ENCODE results near the gene SLIT1. TPM values are rescaled to one million over a fixed set of nuclear protein-coding genes. Genes with fewer than 3 reads are reported as not detected.

Gene SLIT1
- total and polyA plus RNA-seq, 5 donors from 2014 or later: 0.32 TPM; not detected in 4

DNA sequence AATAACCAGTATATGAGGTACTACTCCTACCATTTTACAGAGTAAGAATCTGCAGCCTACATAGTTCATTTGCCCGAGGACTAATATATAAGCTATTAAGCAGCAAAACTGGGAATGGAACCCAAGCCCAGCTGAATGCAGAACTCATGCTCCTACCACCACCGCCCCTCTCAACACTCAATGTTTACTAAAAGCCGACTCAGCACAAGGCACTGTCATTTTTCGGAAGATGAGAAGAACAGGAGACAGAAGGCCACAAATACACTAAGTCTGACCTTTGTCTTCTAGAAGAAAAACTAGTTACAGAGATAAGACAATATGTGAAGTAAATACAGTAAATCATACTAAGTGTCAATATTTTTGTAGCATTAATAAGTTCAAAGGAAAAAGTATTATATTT lies 40.6 kb upstream of the SLIT1 start:
- ATAC-seq (ENCODE audit: low read depth in 2 of 2) (no peak), DNase-seq (no peak)
- Histone ChIP-seq H3K4me3 (ENCODE audit: low read depth, low read length) (no peak overlapping the region), H3K27ac (ENCODE audit: insufficient read depth, low read length, poor library complexity, severe bottlenecking) (no peak overlapping the region), H3K36me3 (ENCODE audit: control insufficient read depth, insufficient read depth, low read length) (peaks cover 56% of the 10 kb centered on the region), H3K4me1 (ENCODE audit: control insufficient read depth, insufficient read depth, low read length, poor library complexity, severe bottlenecking) (no peaks in the 10 kb centered on the region), H3K9me3 (ENCODE audit: control insufficient read depth in 2 of 2, low read length in 2 of 2) (no peaks in the 10 kb centered on the region), H3K27me3 (ENCODE audit: control insufficient read depth, insufficient read depth, low read length) (no peaks in the 10 kb centered on the region)
- Mint-ChIP-seq H3K4me1 (peaks cover 0 to 13% (median 3%) of the 10 kb centered on the region in 4 donors), H3K36me3 (peaks cover 52% of the 10 kb centered on the region), H3K27me3 (no peaks in the 10 kb centered on the region), H3K4me3 (no peak overlapping the region), H3K9me3 (no peaks in the 10 kb centered on the region), H3K27ac (peak overlapping the region in 1 of 3 donors; percentile 58)

DNA sequence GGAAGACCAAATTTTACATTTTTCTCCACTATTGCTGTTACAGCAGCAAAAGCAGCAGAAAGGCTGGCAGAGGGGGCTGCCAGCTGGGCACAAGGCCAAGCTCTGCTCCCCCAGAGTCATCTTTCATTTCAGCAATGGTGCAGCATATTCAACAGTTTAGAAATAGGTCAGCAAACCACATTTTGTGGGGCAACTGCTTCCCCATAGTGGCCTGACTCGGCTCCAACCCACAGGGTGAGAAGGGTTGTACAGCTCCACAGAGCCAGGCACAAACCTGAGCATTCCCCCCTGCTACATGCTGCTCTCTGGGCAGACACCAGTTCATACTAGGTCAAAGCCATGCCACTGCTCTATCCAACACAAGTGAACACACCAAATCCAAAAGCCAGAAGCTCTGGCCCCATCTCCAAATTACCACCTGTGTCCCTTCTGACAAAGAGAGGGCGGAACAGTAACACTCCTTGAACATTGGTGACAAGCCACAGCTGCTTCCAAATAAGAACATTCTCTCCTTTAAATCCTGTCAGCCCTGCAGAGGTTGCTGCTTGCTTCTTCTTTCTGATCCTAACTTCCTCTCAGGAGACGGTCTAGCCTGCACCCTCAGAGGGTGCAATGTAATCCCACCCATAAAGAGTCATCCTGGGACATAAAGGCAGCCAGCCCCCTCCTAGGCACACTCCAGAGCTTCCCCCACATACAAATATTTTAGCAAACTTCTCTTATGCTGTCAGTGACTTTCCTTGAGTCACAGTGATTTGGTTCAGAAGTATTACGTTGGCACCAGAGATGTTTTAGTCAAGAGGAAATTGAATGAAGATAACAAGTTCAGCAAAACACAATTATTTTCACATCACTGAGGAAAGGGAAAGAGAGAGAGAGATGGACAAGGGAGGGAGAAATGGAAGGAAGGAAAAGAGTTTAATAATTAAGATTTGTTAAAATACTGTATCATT lies 39.0 kb upstream of the SLIT1 start:
- Mint-ChIP-seq H3K4me1 (peaks cover 0 to 11% (median 3%) of the 10 kb centered on the region in 4 donors), H3K27ac (peak overlapping the region in 1 of 3 donors; percentile 62), H3K36me3 (peaks cover 52% of the 10 kb centered on the region), H3K9me3 (no peaks in the 10 kb centered on the region), H3K4me3 (no peak overlapping the region), H3K27me3 (no peaks in the 10 kb centered on the region)
- H3K27me3 ChIP-seq (ENCODE audit: control insufficient read depth, insufficient read depth, low read length): no peaks in the 10 kb centered on the region
- H3K9me3 ChIP-seq (ENCODE audit: control insufficient read depth in 2 of 2, low read length in 2 of 2): no peaks in the 10 kb centered on the region
- no peak overlapping the region for H3K27ac ChIP-seq (ENCODE audit: insufficient read depth, low read length, poor library complexity, severe bottlenecking)
- no peaks in the 10 kb centered on the region for H3K4me1 ChIP-seq (ENCODE audit: control insufficient read depth, insufficient read depth, low read length, poor library complexity, severe bottlenecking)
- H3K36me3 ChIP-seq (ENCODE audit: control insufficient read depth, insufficient read depth, low read length): peaks cover 56% of the 10 kb centered on the region
- ATAC-seq (ENCODE audit: low read depth in 2 of 2) (no peak), DNase-seq (no peak)
- no peak overlapping the region for H3K4me3 ChIP-seq (ENCODE audit: low read depth, low read length)

DNA sequence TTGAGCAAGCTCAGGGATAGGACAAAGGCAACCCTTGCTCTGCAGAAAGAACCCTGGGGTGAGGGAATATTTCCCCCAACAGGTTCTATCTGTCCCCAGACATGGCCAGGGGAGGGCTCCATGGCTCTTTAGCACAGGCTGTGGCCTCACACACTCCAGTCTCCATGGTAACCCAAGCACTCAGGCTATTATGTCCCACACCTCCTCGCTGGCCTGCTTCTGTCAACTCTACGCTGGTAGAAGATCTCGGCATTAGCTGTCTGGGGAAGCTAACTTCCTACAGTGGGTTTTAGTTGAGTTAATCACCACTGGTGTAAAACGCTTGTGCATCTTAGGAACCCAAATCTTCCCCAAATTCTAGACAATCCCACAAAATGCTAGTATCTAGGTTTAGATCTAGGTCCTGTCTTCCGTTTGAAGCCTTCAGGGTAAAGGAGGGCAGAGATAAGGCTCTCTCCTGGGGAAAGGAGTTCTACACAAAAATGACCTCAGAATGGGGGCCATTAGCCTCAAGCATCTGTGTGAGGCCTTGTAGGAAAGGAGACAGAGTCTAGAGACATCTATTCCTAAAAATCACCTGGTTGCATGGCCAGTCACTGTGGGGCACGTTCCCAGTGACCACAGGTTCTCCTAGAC lies 36.7 kb upstream of the SLIT1 start:
- Mint-ChIP-seq H3K27ac (no peak overlapping the region), H3K4me1 (peaks cover 0 to 25% (median 8%) of the 10 kb centered on the region in 4 donors), H3K4me3 (no peak overlapping the region), H3K27me3 (no peaks in the 10 kb centered on the region), H3K36me3 (peaks cover 30% of the 10 kb centered on the region), H3K9me3 (no peaks in the 10 kb centered on the region)
- ATAC-seq (ENCODE audit: low read depth in 2 of 2): no peak
- peaks cover 7% of the 10 kb centered on the region for H3K4me1 ChIP-seq (ENCODE audit: control insufficient read depth, insufficient read depth, low read length, poor library complexity, severe bottlenecking)
- H3K27me3 ChIP-seq (ENCODE audit: control insufficient read depth, insufficient read depth, low read length): no peaks in the 10 kb centered on the region
- DNase-seq: no peak
- H3K4me3 ChIP-seq (ENCODE audit: low read depth, low read length): no peak overlapping the region
- H3K27ac ChIP-seq (ENCODE audit: insufficient read depth, low read length, poor library complexity, severe bottlenecking): no peak overlapping the region
- H3K9me3 ChIP-seq (ENCODE audit: control insufficient read depth in 2 of 2, low read length in 2 of 2): no peaks in the 10 kb centered on the region
- peaks cover 36% of the 10 kb centered on the region for H3K36me3 ChIP-seq (ENCODE audit: control insufficient read depth, insufficient read depth, low read length)

DNA sequence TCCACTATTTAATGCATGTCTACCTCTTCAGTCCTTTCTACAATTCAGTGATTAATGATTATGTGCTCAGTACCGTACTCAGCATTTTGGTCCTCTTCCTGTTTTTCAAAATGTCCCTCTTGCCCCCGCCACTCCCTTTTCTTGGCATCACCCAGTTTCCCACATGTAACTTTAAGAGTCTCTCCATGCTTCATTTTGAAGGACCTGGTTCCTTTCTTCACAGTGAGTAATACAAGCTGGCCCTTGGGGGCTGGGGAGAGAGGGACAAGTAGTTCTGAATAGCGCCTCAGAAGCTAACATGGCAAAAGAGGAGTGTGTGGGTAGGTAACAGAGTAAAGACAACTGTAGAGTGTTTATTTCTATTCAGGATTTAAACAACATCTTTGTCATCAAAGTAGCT lies 34.6 kb upstream of the SLIT1 start:
- H3K27ac Mint-ChIP-seq: peak overlapping the region in 2 of 3 donors; percentile 80 to 82
- Histone ChIP-seq H3K9me3 (ENCODE audit: control insufficient read depth in 2 of 2, low read length in 2 of 2) (no peaks in the 10 kb centered on the region), H3K36me3 (ENCODE audit: control insufficient read depth, insufficient read depth, low read length) (peaks cover 17% of the 10 kb centered on the region), H3K4me3 (ENCODE audit: low read depth, low read length) (no peak overlapping the region), H3K4me1 (ENCODE audit: control insufficient read depth, insufficient read depth, low read length, poor library complexity, severe bottlenecking) (peaks cover 7% of the 10 kb centered on the region), H3K27me3 (ENCODE audit: control insufficient read depth, insufficient read depth, low read length) (no peaks in the 10 kb centered on the region), H3K27ac (ENCODE audit: insufficient read depth, low read length, poor library complexity, severe bottlenecking) (no peak overlapping the region)
- H3K4me3 Mint-ChIP-seq: no peak overlapping the region
- ATAC-seq (ENCODE audit: low read depth in 2 of 2) (no peak), DNase-seq (no peak)
- peaks cover 20% of the 10 kb centered on the region for H3K36me3 Mint-ChIP-seq
- peaks cover 0 to 21% (median 8%) of the 10 kb centered on the region in 4 donors for H3K4me1 Mint-ChIP-seq
- no peaks in the 10 kb centered on the region for H3K9me3 Mint-ChIP-seq
- H3K27me3 Mint-ChIP-seq: no peaks in the 10 kb centered on the region

DNA sequence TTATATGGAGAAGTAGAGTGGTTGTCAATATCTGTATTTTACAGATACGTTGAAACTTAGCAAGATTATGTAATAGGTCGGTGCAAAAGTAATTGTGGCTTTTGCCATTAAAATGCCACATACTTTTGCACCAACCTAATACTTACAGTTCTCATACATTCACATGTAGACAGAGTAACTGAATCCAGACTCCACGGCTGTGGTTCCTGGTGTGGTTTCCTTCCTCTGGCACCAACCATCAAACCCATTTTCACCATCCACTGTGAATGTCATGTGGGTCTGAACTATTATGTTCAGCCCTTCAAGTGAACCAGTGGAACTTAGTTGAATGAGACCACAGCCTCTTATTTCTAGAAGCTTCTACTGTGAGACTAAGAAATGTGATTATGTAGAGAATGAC lies 31.5 kb upstream of the SLIT1 start:
- H3K4me1 ChIP-seq (ENCODE audit: control insufficient read depth, insufficient read depth, low read length, poor library complexity, severe bottlenecking): peaks cover 7% of the 10 kb centered on the region
- no peaks in the 10 kb centered on the region for H3K9me3 ChIP-seq (ENCODE audit: control insufficient read depth in 2 of 2, low read length in 2 of 2)
- H3K36me3 ChIP-seq (ENCODE audit: control insufficient read depth, insufficient read depth, low read length): peaks cover 4% of the 10 kb centered on the region
- Mint-ChIP-seq H3K4me1 (peaks cover 0 to 15% (median 6%) of the 10 kb centered on the region in 4 donors), H3K4me3 (no peak overlapping the region), H3K36me3 (peaks cover 9% of the 10 kb centered on the region), H3K27me3 (no peaks in the 10 kb centered on the region), H3K27ac (peak overlapping the region in 1 of 3 donors; percentile 15), H3K9me3 (no peaks in the 10 kb centered on the region)
- no peak overlapping the region for H3K27ac ChIP-seq (ENCODE audit: insufficient read depth, low read length, poor library complexity, severe bottlenecking)
- no peak overlapping the region for H3K4me3 ChIP-seq (ENCODE audit: low read depth, low read length)
- H3K27me3 ChIP-seq (ENCODE audit: control insufficient read depth, insufficient read depth, low read length): no peaks in the 10 kb centered on the region
- DNase-seq (no peak), ATAC-seq (ENCODE audit: low read depth in 2 of 2) (no peak)

DNA sequence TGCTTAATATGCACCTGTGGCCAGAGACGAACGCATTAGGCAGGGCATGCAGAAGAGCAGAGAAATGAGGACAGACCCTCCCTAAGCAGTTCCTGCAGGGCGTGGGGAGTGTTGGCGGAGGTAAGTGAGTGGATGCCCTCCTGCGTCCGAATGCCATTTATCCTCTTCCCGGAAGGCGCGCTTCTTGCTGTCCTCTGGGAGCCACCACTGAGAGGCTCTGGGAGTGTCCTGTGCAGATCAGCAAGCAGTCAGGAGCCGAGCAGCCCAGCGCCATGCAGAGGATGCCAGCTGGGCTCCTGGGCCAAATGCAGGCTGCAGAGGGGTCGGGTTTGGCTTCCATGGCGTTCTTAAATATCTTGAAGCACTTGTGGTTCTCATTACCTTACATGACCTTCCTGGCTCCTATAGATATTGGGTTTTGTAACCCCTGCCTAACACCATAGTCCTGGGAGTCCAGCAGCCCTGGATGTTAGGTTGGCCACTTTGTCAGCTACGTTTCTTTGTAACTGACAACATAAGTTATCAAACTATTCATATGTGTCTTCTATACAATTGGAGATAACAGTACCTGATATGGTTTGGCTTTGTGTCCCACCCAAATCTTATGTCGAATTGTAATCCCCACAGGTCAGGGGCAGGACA lies 30.0 kb upstream of the SLIT1 start:
- H3K27ac ChIP-seq (ENCODE audit: insufficient read depth, low read length, poor library complexity, severe bottlenecking): no peak overlapping the region
- no peak for DNase-seq
- ATAC-seq (ENCODE audit: low read depth in 2 of 2): no peak
- Mint-ChIP-seq H3K9me3 (no peaks in the 10 kb centered on the region), H3K36me3 (peaks cover 7% of the 10 kb centered on the region), H3K4me3 (no peak overlapping the region), H3K4me1 (peaks cover under 1 to 15% (median 6%) of the 10 kb centered on the region in 4 donors), H3K27ac (no peak overlapping the region), H3K27me3 (no peaks in the 10 kb centered on the region)
- no peaks in the 10 kb centered on the region for H3K27me3 ChIP-seq (ENCODE audit: control insufficient read depth, insufficient read depth, low read length)
- peaks cover 7% of the 10 kb centered on the region for H3K4me1 ChIP-seq (ENCODE audit: control insufficient read depth, insufficient read depth, low read length, poor library complexity, severe bottlenecking)
- H3K36me3 ChIP-seq (ENCODE audit: control insufficient read depth, insufficient read depth, low read length): no peaks in the 10 kb centered on the region
- H3K4me3 ChIP-seq (ENCODE audit: low read depth, low read length): no peak overlapping the region
- H3K9me3 ChIP-seq (ENCODE audit: control insufficient read depth in 2 of 2, low read length in 2 of 2): no peaks in the 10 kb centered on the region

DNA sequence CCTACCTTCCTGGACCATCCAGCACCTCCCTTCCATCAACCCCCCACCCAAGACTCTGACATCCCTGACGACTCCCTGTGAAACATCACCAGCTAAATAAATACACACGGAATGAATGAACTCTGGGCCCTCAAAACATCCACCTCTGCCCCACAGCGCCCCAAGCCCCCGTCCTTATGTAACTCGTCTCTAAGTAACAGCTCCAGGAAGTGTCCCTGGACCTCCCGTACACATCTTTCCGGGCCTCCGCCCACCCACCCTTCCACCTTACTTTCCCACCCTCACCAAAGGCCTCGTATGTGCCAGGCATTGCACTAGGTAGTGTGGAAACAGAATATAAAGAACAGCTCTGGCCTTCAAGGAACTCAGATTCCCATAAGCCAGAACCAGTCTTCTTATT lies 27.7 kb upstream of the SLIT1 start:
- no peaks in the 10 kb centered on the region for H3K27me3 Mint-ChIP-seq
- no peak for ATAC-seq (ENCODE audit: low read depth in 2 of 2)
- Histone ChIP-seq H3K4me1 (ENCODE audit: control insufficient read depth, insufficient read depth, low read length, poor library complexity, severe bottlenecking) (peaks cover 7% of the 10 kb centered on the region), H3K4me3 (ENCODE audit: low read depth, low read length) (no peak overlapping the region), H3K27me3 (ENCODE audit: control insufficient read depth, insufficient read depth, low read length) (no peaks in the 10 kb centered on the region), H3K27ac (ENCODE audit: insufficient read depth, low read length, poor library complexity, severe bottlenecking) (no peak overlapping the region), H3K36me3 (ENCODE audit: control insufficient read depth, insufficient read depth, low read length) (no peaks in the 10 kb centered on the region), H3K9me3 (ENCODE audit: control insufficient read depth in 2 of 2, low read length in 2 of 2) (no peaks in the 10 kb centered on the region)
- H3K9me3 Mint-ChIP-seq: no peaks in the 10 kb centered on the region
- no peaks in the 10 kb centered on the region for H3K36me3 Mint-ChIP-seq
- no peak overlapping the region for H3K27ac Mint-ChIP-seq
- peaks cover 4 to 8% (median 5%) of the 10 kb centered on the region in 4 donors for H3K4me1 Mint-ChIP-seq
- H3K4me3 Mint-ChIP-seq: no peak overlapping the region
- DNase-seq: no peak

All from CD4-positive, CD25-positive, alpha-beta regulatory T cell (primary cell).